HEK293T (cell line): ENCODE data around the gene DGKH.

Experiments used
- ARNT ChIP-seq: fragments of 450-650 bp; IDR thresholded peaks from 2 replicates; pipeline ENCODE4 v1.6.1; 2017; ENCODE audit warnings: mild to moderate bottlenecking
- BHLHE40 ChIP-seq: fragments of 450-650 bp; IDR thresholded peaks from 2 replicates; pipeline ENCODE4 v1.6.1; 2016; ENCODE audit warnings: mild to moderate bottlenecking, moderate library complexity, borderline replicate concordance
- CTBP1 ChIP-seq: fragments of 450-650 bp; IDR thresholded peaks from 2 replicates; pipeline ENCODE4 v1.6.1; 2016; ENCODE audit warnings: borderline replicate concordance
- FOXA1 ChIP-seq: fragments of 450-650 bp; IDR thresholded peaks from 2 replicates; pipeline ENCODE4 v1.6.1; 2016; ENCODE audit warnings: mild to moderate bottlenecking
- FOXK2 ChIP-seq: fragments of 450-650 bp; IDR thresholded peaks from 2 replicates; pipeline ENCODE4 v1.6.1; 2016; ENCODE audit warnings: mild to moderate bottlenecking
- FOXM1 ChIP-seq: fragments of 450-650 bp; IDR thresholded peaks from 2 replicates; pipeline ENCODE4 v1.6.1; 2017; ENCODE audit warnings: mild to moderate bottlenecking, borderline replicate concordance
- HDGF ChIP-seq: fragments of 450-650 bp; IDR thresholded peaks from 2 replicates; pipeline ENCODE4 v1.6.1; 2017; ENCODE audit warnings: antibody characterized with exemption, borderline replicate concordance
- L3MBTL2 ChIP-seq: fragments of 450-650 bp; conservative IDR thresholded peaks from 2 replicates; pipeline ENCODE4 v1.6.1; 2016; ENCODE audit warnings: mild to moderate bottlenecking
- NFRKB ChIP-seq: fragments of 450-650 bp; IDR thresholded peaks from 2 replicates; pipeline ENCODE4 v1.6.1; 2016; ENCODE audit warnings: mild to moderate bottlenecking, moderate library complexity
- SP1 ChIP-seq: fragments of 450-650 bp; IDR thresholded peaks from 2 replicates; pipeline ENCODE4 v1.6.1; 2017

DNA sequence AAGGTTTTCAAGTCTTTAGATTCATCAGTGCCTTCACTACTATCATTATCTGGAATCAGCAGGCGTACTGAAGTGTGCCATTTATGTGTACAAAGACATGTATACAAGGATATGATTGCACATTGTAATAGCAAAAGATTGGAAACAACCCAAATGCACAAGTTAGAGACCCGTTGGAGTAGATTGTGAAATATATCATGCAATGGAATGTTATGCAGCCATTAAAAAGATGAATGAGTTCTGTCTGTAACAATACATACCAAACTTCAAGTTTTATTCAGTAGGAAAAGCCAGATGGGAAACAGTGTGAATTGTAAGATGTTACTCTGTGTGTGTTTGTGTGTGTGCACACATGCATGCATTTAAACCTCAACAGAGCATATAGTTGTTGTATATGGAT is 97.9 kb downstream of the DGKH start:
- no peak for TF ChIP-seq CTBP1
- TF ChIP-seq NFRKB: no peak
- no peak for TF ChIP-seq FOXM1
- TF ChIP-seq SP1: no peak
- TF ChIP-seq BHLHE40: no peak
- no peak for TF ChIP-seq L3MBTL2
- no peak for TF ChIP-seq FOXA1
- no peak for TF ChIP-seq ARNT
- no peak for TF ChIP-seq FOXK2
- TF ChIP-seq HDGF: no peak
